Suprapubic skin (tissue), 4 donors: ENCODE data around the gene NBEA. TPM values are rescaled to one million over a fixed set of nuclear protein-coding genes. Genes with fewer than 3 reads are reported as not detected.

Source experiments
- DNase-seq, 2 donors: peaks; one replicate each; pipeline ENCODE4 v3.0.0-alpha.2; 2019; ENCODE audit warnings: low spot score in 2 of 2
- H3K27ac ChIP-seq: fragments of 200-600 bp; sonication (generic); one replicate; pipeline ENCODE4 v1.5.1; 2019
- H3K27me3 ChIP-seq: fragments of 200-600 bp; sonication (generic); one replicate; pipeline ENCODE4 v1.5.1; 2019
- H3K36me3 ChIP-seq: fragments of 200-600 bp; sonication (generic); one replicate; pipeline ENCODE4 v1.5.1; 2019
- H3K4me1 ChIP-seq: fragments of 200-600 bp; sonication (generic); one replicate; pipeline ENCODE4 v1.5.1; 2019
- H3K4me3 ChIP-seq: fragments of 200-600 bp; sonication (generic); one replicate; pipeline ENCODE4 v1.5.1; 2019; ENCODE audit warnings: mild to moderate bottlenecking
- H3K9me3 ChIP-seq: fragments of 200-600 bp; sonication (generic); one replicate; pipeline ENCODE4 v1.5.1; 2019
- CTCF ChIP-seq, 2 donors: fragments of 200-600 bp in 1 of 2; fragments of 450-650 bp in 1 of 2; sonication (generic) in 1 of 2; IDR thresholded peaks; one replicate each; pipeline ENCODE4 v1.5.1; 2016 to 2019; ENCODE audit warnings: antibody characterized with exemption in 2 of 2, mild to moderate bottlenecking in 1 of 2, moderate library complexity in 1 of 2
- EP300 ChIP-seq: sonication (generic); formaldehyde crosslinking; IDR thresholded peaks from one replicate; pipeline ENCODE4 v1.6.1; 2017; ENCODE audit warnings: antibody characterized with exemption
- POLR2A ChIP-seq, 2 donors: fragments of 450-650 bp; IDR thresholded peaks; one replicate each; pipeline ENCODE4 v1.6.1; 2017; ENCODE audit warnings: antibody characterized with exemption in 2 of 2, mild to moderate bottlenecking in 2 of 2, moderate library complexity in 2 of 2
- POLR2AphosphoS5 ChIP-seq, 3 donors: sonication (generic); formaldehyde crosslinking; IDR thresholded peaks; one replicate each; pipeline ENCODE4 v1.6.1; 2017; ENCODE audit warnings: antibody characterized with exemption in 3 of 3
- WGBS: methylation state at CpG from one replicate; pipeline ENCODE4 v1.1.5; 2018; 5-methylcytosine and 5-hydroxymethylcytosine counted together
- total RNA-seq, 4 donors: library from RNA; depleted of rRNA; stranded (reverse); fragments of >200 nt; gene quantifications; one replicate each; pipeline ENCODE4 v1.1.0, GENCODE V29; 2016

Gene NBEA, protein sequence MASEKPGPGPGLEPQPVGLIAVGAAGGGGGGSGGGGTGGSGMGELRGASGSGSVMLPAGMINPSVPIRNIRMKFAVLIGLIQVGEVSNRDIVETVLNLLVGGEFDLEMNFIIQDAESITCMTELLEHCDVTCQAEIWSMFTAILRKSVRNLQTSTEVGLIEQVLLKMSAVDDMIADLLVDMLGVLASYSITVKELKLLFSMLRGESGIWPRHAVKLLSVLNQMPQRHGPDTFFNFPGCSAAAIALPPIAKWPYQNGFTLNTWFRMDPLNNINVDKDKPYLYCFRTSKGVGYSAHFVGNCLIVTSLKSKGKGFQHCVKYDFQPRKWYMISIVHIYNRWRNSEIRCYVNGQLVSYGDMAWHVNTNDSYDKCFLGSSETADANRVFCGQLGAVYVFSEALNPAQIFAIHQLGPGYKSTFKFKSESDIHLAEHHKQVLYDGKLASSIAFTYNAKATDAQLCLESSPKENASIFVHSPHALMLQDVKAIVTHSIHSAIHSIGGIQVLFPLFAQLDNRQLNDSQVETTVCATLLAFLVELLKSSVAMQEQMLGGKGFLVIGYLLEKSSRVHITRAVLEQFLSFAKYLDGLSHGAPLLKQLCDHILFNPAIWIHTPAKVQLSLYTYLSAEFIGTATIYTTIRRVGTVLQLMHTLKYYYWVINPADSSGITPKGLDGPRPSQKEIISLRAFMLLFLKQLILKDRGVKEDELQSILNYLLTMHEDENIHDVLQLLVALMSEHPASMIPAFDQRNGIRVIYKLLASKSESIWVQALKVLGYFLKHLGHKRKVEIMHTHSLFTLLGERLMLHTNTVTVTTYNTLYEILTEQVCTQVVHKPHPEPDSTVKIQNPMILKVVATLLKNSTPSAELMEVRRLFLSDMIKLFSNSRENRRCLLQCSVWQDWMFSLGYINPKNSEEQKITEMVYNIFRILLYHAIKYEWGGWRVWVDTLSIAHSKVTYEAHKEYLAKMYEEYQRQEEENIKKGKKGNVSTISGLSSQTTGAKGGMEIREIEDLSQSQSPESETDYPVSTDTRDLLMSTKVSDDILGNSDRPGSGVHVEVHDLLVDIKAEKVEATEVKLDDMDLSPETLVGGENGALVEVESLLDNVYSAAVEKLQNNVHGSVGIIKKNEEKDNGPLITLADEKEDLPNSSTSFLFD (N-terminal part only)
- 1 to 10 TPM; 3.1 to 9.7 (median 4.1) TPM for total RNA-seq

DNA sequence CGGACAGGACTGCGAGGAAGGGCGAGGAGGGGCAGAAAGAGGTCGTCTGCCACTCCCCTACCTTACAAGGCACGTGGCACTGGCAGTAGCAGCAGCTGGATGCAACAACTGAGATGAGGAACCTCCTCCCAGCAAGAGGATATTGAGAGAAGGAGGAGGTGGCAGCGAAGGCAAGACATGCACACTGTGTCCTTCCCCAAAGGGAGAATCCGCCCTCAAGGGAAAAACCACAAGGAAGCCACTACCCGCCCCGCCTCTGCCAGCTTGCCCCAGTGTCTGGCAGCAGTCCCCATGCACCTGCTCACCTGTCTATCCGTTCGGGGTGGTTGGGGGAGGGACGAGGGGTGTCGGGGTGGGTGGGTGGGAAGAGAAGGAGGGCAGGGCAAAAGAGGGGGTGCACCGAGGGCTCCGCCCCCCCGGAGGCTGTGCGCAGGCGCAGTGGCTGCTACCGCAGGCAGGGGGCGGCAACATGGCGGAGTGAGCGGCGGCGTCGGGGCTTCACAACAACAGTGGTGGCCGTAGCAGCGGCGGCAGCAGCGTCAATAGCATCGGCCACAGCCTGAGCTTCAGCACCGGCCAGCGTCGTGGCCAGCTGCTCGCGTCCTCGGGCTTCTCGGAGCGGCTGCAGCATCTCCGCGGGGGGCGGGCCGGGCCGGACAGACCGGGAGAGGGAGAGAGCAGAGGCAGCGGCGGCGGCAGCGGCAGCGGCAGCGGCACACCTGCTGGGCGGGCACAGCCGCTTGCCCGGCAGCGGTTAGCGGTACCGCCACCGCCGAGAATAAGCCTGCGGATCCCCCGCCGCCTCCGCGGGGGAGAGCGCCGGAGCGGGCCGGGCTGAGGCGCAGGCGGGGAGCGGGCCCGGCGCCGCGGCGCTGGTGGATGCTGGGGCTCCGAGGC lies at the start of gene NBEA:
Gene NBEA (plus strand): TSS at position 436 of the 897 bp plus-strand sequence. CDS start 551 bp downstream, outside the sequence.
- H3K36me3 ChIP-seq, result no peaks in the 10 kb centered on the region
- peak within 1 kb of the TSS; percentile 93 for H3K4me3 ChIP-seq
- TF ChIP-seq CTCF (IDR thresholded peaks at IDR 0.05) (peak in 1 of 2 donors; percentile 14), EP300 (no peak), POLR2AphosphoS5 (IDR thresholded peaks at IDR 0.05) (no peak)
- peaks cover 22% of the 10 kb centered on the region for H3K27me3 ChIP-seq
- DNase-seq, result peak; percentile 83 to 85
- peaks cover 29% of the 10 kb centered on the region for H3K4me1 ChIP-seq
- peak within 1 kb of the TSS; percentile 81 for H3K27ac ChIP-seq
- WGBS, result 2% methylated on average over 24 of the region's 76 CpGs
- H3K9me3 ChIP-seq, result no peaks in the 10 kb centered on the region

- H3K4me3 ChIP-seq, result no peak overlapping the region
- no peak overlapping the region for H3K27ac ChIP-seq
- no peak for DNase-seq
- H3K4me1 ChIP-seq, result no peaks in the 10 kb centered on the region
- H3K27me3 ChIP-seq, result no peaks in the 10 kb centered on the region
- H3K9me3 ChIP-seq, result no peaks in the 10 kb centered on the region
- 85% methylated on average over 3 of the region's 3 CpGs for WGBS
- TF ChIP-seq CTCF (IDR thresholded peaks at IDR 0.05), result no peak
- TF ChIP-seq POLR2AphosphoS5 (IDR thresholded peaks at IDR 0.05), result no peak
- no peak for TF ChIP-seq EP300
- no peak for TF ChIP-seq POLR2A (IDR thresholded peaks at IDR 0.05)
- H3K36me3 ChIP-seq, result no peaks in the 10 kb centered on the region
Measured at GRCh38 chr13:34894756-34895155, 47.3 kb upstream of the NBEA start.

DNA sequence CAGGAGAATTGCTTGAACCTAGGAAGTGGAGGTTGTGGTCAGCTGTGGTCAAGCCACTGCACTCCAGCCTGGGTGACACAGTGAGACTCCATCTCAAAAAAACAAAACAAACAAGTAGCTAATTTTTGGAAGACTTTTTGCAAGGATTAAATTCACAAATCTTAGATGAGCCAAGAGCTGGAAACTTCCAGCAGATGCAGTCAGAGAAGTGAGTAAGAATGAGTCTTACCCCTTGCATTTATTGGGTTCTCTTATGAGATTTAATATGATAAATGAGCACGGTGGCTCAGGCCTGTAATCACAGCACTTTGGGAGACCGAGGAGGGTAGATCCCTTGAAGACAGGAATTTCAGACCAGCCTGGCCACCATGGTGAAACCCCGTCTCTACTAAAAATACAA lies 44.9 kb upstream of the NBEA start:
- no peak for DNase-seq
- H3K4me1 ChIP-seq, result no peaks in the 10 kb centered on the region
- no peak overlapping the region for H3K4me3 ChIP-seq
- no peaks in the 10 kb centered on the region for H3K36me3 ChIP-seq
- no peak for TF ChIP-seq EP300
- TF ChIP-seq POLR2AphosphoS5 (IDR thresholded peaks at IDR 0.05), result no peak
- TF ChIP-seq POLR2A (IDR thresholded peaks at IDR 0.05), result no peak
- TF ChIP-seq CTCF (IDR thresholded peaks at IDR 0.05), result no peak
- no peak overlapping the region for H3K27ac ChIP-seq
- no peaks in the 10 kb centered on the region for H3K27me3 ChIP-seq
- no peaks in the 10 kb centered on the region for H3K9me3 ChIP-seq
- 86% methylated on average over 3 of the region's 3 CpGs for WGBS

- DNase-seq, result no peak
Measured at GRCh38 chr13:34899888-34900287, 42.2 kb upstream of the NBEA start.

More at GRCh38 chr13:34899888-34900287, 42.2 kb upstream of the NBEA start:
- TF ChIP-seq POLR2AphosphoS5 (IDR thresholded peaks at IDR 0.05) (no peak), POLR2A (IDR thresholded peaks at IDR 0.05) (no peak), CTCF (IDR thresholded peaks at IDR 0.05) (no peak), EP300 (no peak)
- H3K27ac ChIP-seq, result no peak overlapping the region
- H3K4me3 ChIP-seq, result no peak overlapping the region
- no peaks in the 10 kb centered on the region for H3K9me3 ChIP-seq
- WGBS, result 49% methylated on average over 6 of the region's 6 CpGs
- no peaks in the 10 kb centered on the region for H3K4me1 ChIP-seq
- no peaks in the 10 kb centered on the region for H3K27me3 ChIP-seq
- no peaks in the 10 kb centered on the region for H3K36me3 ChIP-seq
